Fibroblast of lung (primary cell): ENCODE measurements around the gene KCNK2. TPM values are rescaled to one million over a fixed set of nuclear protein-coding genes. Genes with fewer than 3 reads are reported as not detected.

Experiments
- DNase-seq, 2 donors: peaks; one replicate each; pipeline versions ENCODE4 v3.0.0 to v3.0.0-alpha.2; 2010; ENCODE audit warnings: low read depth in 2 of 2
- H2AFZ ChIP-seq: 2 replicates; pipeline ENCODE4 v1.5.1; 2012; ENCODE audit warnings: low read length, control low read depth, inconsistent platforms
- H3K27ac ChIP-seq: 2 replicates; pipeline ENCODE4 v1.5.1; 2011; ENCODE audit warnings: low read length, control low read depth; ENCODE audit not compliant: insufficient read depth
- H3K27me3 ChIP-seq: 2 replicates; pipeline ENCODE4 v1.5.1; 2011; ENCODE audit warnings: mild to moderate bottlenecking, low read length; ENCODE audit not compliant: control insufficient read depth, insufficient read depth
- H3K36me3 ChIP-seq: 2 replicates; pipeline ENCODE4 v1.5.1; 2011; ENCODE audit warnings: low read length; ENCODE audit not compliant: control insufficient read depth, insufficient read depth
- H3K4me1 ChIP-seq: 2 replicates; pipeline ENCODE4 v1.5.1; 2011; ENCODE audit warnings: low read length; ENCODE audit not compliant: control insufficient read depth, insufficient read depth; ENCODE audit errors: extremely low read depth
- H3K4me2 ChIP-seq: 2 replicates; pipeline ENCODE4 v1.5.1; 2011; ENCODE audit warnings: low read length, control low read depth; ENCODE audit not compliant: insufficient read depth; ENCODE audit errors: extremely low read depth
- H3K4me3 ChIP-seq, 4 experiments: fragments of 200-600 bp in 1 of 4; sonication (generic) in 1 of 4; replicated peaks in 1 of 4; 2 replicates each; pipeline ENCODE4 v1.5.1; 2011 to 2016; ENCODE audit warnings: low read length in 4 of 4, low read depth in 3 of 4, mild to moderate bottlenecking in 3 of 4, control low read depth in 2 of 4, inconsistent platforms in 1 of 4, mixed read lengths in 1 of 4; ENCODE audit not compliant: insufficient read depth in 1 of 4; ENCODE audit errors: control extremely low read depth in 1 of 4
- H3K79me2 ChIP-seq: 2 replicates; pipeline ENCODE4 v1.5.1; 2012; ENCODE audit warnings: mild to moderate bottlenecking, low read length, inconsistent platforms; ENCODE audit not compliant: control insufficient read depth, insufficient read depth
- H3K9ac ChIP-seq: 2 replicates; pipeline ENCODE4 v1.5.1; 2011; ENCODE audit warnings: mild to moderate bottlenecking, low read length, control low read depth; ENCODE audit not compliant: insufficient read depth
- H3K9me3 ChIP-seq: 2 replicates; pipeline ENCODE4 v1.5.1; 2012; ENCODE audit warnings: low read depth, low read length; ENCODE audit not compliant: control insufficient read depth, insufficient read depth
- H4K20me1 ChIP-seq: 2 replicates; pipeline ENCODE4 v1.5.1; 2011; ENCODE audit warnings: low read length; ENCODE audit not compliant: control insufficient read depth, insufficient read depth; ENCODE audit errors: extremely low read depth
- EZH2 ChIP-seq: IDR thresholded peaks from 2 replicates; pipeline ENCODE4 v1.5.1; 2012; ENCODE audit warnings: low read length, control low read depth, mild to moderate bottlenecking; ENCODE audit errors: missing control alignments
- polyA plus RNA-seq, 2 donors: library from polyadenylated mRNA; depleted of rRNA in 1 of 2; stranded (reverse) in 1 of 2; unstranded in 1 of 2; fragments of >200 nt; gene quantifications; 2 replicates each; pipeline ENCODE4 v1.2.1, GENCODE V29; 2011 to 2012; ENCODE audit warnings: missing spikeins in 1 of 2
- total RNA-seq: library from RNA; depleted of rRNA; stranded (reverse); fragments of >200 nt; gene quantifications from 2 replicates; pipeline ENCODE4 v1.2.1, GENCODE V29; 2014
- TF ChIP-seq, protein P1 (sequence below), 2 donors: IDR thresholded peaks in 1 of 2; conservative IDR thresholded peaks in 1 of 2; 1 replicate in 1 of 2; 2 replicates in 1 of 2; pipeline ENCODE4 v1.5.1; 2011 to 2012; ENCODE audit warnings: low read length in 2 of 2, control low read depth in 1 of 2, inconsistent platforms in 1 of 2, low read depth in 1 of 2, mild to moderate bottlenecking in 1 of 2

Gene KCNK2
- total and polyA plus RNA-seq, 2 donors (not counting 1 experiment from before 2014, with no cell fraction given), result 6.4 to 25.6 TPM

DNA sequence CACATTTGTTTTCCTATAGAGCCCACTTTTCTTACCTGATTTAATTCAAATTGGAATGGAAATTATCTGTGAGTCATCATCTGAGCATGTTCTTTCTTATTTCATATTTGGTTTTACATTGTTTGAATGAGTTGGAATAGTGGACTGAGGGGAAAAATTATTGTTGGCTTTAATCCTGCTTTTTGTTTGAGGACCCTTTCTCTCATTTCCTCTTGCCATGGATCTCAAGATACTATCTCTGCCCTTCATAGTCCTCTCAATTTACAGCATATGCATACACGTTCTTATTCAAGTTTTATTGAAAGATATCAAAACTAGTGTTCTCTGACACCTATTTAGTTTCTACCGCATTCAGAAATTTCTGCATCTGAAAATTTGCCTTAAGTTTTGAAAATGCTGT, 5.1 kb downstream of the KCNK2 start:
- Histone ChIP-seq H3K4me1 (no peaks in the 10 kb centered on the region), H3K27ac (no peak overlapping the region), H3K27me3 (no peaks in the 10 kb centered on the region), H2AFZ (no peak overlapping the region), H3K79me2 (peaks cover 13% of the 10 kb centered on the region), H3K9ac (no peak overlapping the region), H3K4me2 (no peak overlapping the region), H3K9me3 (no peaks in the 10 kb centered on the region), H3K36me3 (peaks cover 1% of the 10 kb centered on the region), H4K20me1 (no peaks in the 10 kb centered on the region), H3K4me3 (no peak overlapping the region)
- TF ChIP-seq, protein P1, sequence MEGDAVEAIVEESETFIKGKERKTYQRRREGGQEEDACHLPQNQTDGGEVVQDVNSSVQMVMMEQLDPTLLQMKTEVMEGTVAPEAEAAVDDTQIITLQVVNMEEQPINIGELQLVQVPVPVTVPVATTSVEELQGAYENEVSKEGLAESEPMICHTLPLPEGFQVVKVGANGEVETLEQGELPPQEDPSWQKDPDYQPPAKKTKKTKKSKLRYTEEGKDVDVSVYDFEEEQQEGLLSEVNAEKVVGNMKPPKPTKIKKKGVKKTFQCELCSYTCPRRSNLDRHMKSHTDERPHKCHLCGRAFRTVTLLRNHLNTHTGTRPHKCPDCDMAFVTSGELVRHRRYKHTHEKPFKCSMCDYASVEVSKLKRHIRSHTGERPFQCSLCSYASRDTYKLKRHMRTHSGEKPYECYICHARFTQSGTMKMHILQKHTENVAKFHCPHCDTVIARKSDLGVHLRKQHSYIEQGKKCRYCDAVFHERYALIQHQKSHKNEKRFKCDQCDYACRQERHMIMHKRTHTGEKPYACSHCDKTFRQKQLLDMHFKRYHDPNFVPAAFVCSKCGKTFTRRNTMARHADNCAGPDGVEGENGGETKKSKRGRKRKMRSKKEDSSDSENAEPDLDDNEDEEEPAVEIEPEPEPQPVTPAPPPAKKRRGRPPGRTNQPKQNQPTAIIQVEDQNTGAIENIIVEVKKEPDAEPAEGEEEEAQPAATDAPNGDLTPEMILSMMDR (conservative IDR thresholded peaks at IDR 0.05 in 1 of 2, IDR thresholded peaks at IDR 0.05 in 1 of 2; ENCODE audit: low read depth in 1 of 2, low read length in 2 of 2), result no peak
- TF ChIP-seq EZH2, result no peak
- no peak for DNase-seq

DNA sequence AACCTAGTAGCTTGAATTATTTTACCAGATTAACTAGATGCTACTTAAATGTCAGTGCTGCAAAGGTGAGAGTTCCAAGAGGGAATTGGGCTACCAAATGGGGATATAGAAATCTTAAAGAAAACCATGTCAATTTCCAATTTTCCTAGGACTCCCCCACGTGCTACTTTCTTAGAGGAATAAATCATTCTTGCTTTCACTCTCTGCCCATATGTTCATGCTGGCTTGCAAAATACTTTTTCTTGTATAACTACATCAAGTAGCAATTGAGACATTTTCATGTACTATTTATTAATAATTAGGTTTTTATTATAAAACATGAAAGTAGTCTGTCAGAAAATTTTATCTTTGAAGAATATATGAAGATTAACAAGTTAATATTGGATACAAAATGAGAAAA, 11.8 kb downstream of the KCNK2 start:
- no peak for DNase-seq
- Histone ChIP-seq H3K27me3 (no peaks in the 10 kb centered on the region), H3K4me3 (no peak overlapping the region), H3K4me2 (no peak overlapping the region), H3K27ac (no peak overlapping the region), H2AFZ (no peak overlapping the region), H4K20me1 (no peaks in the 10 kb centered on the region), H3K4me1 (no peaks in the 10 kb centered on the region), H3K9me3 (no peaks in the 10 kb centered on the region), H3K9ac (no peak overlapping the region), H3K79me2 (no peaks in the 10 kb centered on the region), H3K36me3 (no peaks in the 10 kb centered on the region)
- TF ChIP-seq, protein P1 (conservative IDR thresholded peaks at IDR 0.05 in 1 of 2, IDR thresholded peaks at IDR 0.05 in 1 of 2; ENCODE audit: low read depth in 1 of 2, low read length in 2 of 2), result no peak
- TF ChIP-seq EZH2, result no peak

DNA sequence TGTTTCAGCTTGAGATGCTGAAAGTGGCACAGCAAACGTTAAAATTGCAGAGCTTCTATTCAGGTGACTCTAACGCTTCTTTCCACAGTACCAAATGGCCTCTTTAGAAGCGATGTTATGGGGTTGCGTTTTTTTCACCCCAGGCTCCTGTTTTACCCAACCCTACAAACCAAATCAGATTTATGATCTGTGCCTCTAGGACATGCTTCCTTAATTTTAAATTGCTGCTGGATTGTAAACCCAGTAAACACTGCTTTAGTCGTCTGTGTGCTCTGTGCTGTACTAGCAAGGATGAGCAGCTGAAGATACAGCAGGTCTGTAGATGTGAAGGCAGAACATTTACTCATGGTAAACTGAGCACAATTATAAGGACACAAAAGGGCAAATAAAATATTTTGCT, 13.0 kb downstream of the KCNK2 start:
- TF ChIP-seq, protein P1 (conservative IDR thresholded peaks at IDR 0.05 in 1 of 2, IDR thresholded peaks at IDR 0.05 in 1 of 2; ENCODE audit: low read depth in 1 of 2, low read length in 2 of 2), result no peak
- no peak for TF ChIP-seq EZH2
- H3K79me2 ChIP-seq, result no peaks in the 10 kb centered on the region
- H3K9me3 ChIP-seq, result no peaks in the 10 kb centered on the region

More for the DNA sequence above, 13.0 kb downstream of the KCNK2 start:
- Histone ChIP-seq H3K4me2 (no peak overlapping the region), H3K4me1 (no peaks in the 10 kb centered on the region), H3K27me3 (no peaks in the 10 kb centered on the region), H2AFZ (no peak overlapping the region), H3K27ac (no peak overlapping the region), H3K9ac (no peak overlapping the region), H4K20me1 (no peaks in the 10 kb centered on the region), H3K36me3 (no peaks in the 10 kb centered on the region), H3K4me3 (no peak overlapping the region)
- DNase-seq, result no peak
